Cardiac septum (tissue), 1 donor: ENCODE results near the gene HMGCL. TPM values are rescaled to one million over a fixed set of nuclear protein-coding genes. Genes with fewer than 3 reads are reported as not detected.
"Not testable (repeated sequence)": the region's sequence is repeated elsewhere in the genome, so short reads cannot be mapped to it uniquely, and the experiment has no call there.

Source experiments
- DNase-seq: peaks from one replicate; pipeline ENCODE4 v3.0.0-alpha.2; 2020; ENCODE audit warnings: low spot score
- intact Hi-C: fragments of 100-400 bp; cut with DNase I; formaldehyde crosslinking; loops from one replicate; pipeline ENCODE4 v1.14.0; 2022
- total RNA-seq: library from RNA; stranded (reverse); fragmentation: NEBNext Ultra II Directional; extraction: Animal tissue kit (Norgen Biotek cat#: 25700); gene quantifications from one replicate; pipeline ENCODE4 v1.2.1, GENCODE V29; 2021
- donor health status: DM: no; HTN: no; CAD: no.

Gene HMGCL
- total RNA-seq, 1 donor from 2014 or later, result 27.9 TPM

- intact Hi-C loops, result no loop called here
- DNase-seq, result no peak
Observed at GRCh38 chr1:23836037-23836436, 10.8 kb upstream of the HMGCL start.

GRCh38 chr1:23834156-23834555, 8.9 kb upstream of the HMGCL start:
- intact Hi-C loops, DNase-seq: not testable (repeated sequence)

- no peak for DNase-seq
- intact Hi-C loops, result loop anchor here (5.0 kb wide), 1 partner anchor 35 kb away; the partner anchor contains the start of gene LYPLA2
Observed at GRCh38 chr1:23827717-23828116, 2.5 kb upstream of the HMGCL start.

GRCh38 chr1:23826590-23826989, 1.4 kb upstream of the HMGCL start:
- DNase-seq, result not testable (repeated sequence)
- intact Hi-C loops, result loop anchor here (5.0 kb wide), 1 partner anchor 34 kb away; the partner anchor contains the start of gene LYPLA2

- intact Hi-C loops, result loop anchor here (2.0 to 5.0 kb wide), 2 partner anchors 34 to 41 kb away; partner anchors contain the start of gene LYPLA2
- no peak for DNase-seq
Observed at GRCh38 chr1:23825762-23826522, 713 bp upstream of the HMGCL start.

- no peak for DNase-seq
- intact Hi-C loops, result loop anchor here (2.0 to 5.0 kb wide), 2 partner anchors 32 to 42 kb away; partner anchors contain the start of gene LYPLA2
Observed at GRCh38 chr1:23824711-23825075, 536 bp downstream of the HMGCL start.

GRCh38 chr1:23823767-23824166, 1.5 kb downstream of the HMGCL start:
- intact Hi-C loops, result loop anchor here (2.0 kb wide), 1 partner anchor 43 kb away; no protein-coding TSS in a partner anchor
- no peak for DNase-seq

- intact Hi-C loops, result no loop called here
- DNase-seq, result no peak
Observed at GRCh38 chr1:23817633-23818032, 7.6 kb downstream of the HMGCL start.

GRCh38 chr1:23816906-23817305, 8.3 kb downstream of the HMGCL start:
- intact Hi-C loops, result no loop called here
- DNase-seq, result no peak

- DNase-seq, result no peak
- intact Hi-C loops, result no loop called here
Observed at GRCh38 chr1:23816361-23816760, 8.9 kb downstream of the HMGCL start.

GRCh38 chr1:23814016-23814415, 11.2 kb downstream of the HMGCL start:
- no peak for DNase-seq

GRCh38 chr1:23810818-23811540, 14.2 kb downstream of the HMGCL start:
- DNase-seq, result no peak
- intact Hi-C loops, result loop anchor here (5.0 kb wide), 2 partner anchors 106 to 216 kb away; no protein-coding TSS in a partner anchor

More at GRCh38 chr1:23814016-23814415, 11.2 kb downstream of the HMGCL start:
- intact Hi-C loops, result loop anchor here (5.0 kb wide), 2 partner anchors 103 to 213 kb away; no protein-coding TSS in a partner anchor

GRCh38 chr1:23809751-23810171, 15.5 kb downstream of the HMGCL start:
- no peak for DNase-seq
- intact Hi-C loops, result loop anchor here (5.0 kb wide), 2 partner anchors 108 to 218 kb away; no protein-coding TSS in a partner anchor

- intact Hi-C loops, result no loop called here
- no peak for DNase-seq
Observed at GRCh38 chr1:23807453-23807852, 17.8 kb downstream of the HMGCL start.

- intact Hi-C loops, result no loop called here
- no peak for DNase-seq
Observed at GRCh38 chr1:23806280-23806679, 18.9 kb downstream of the HMGCL start.

- intact Hi-C loops, result no loop called here
- DNase-seq, result no peak
Observed at GRCh38 chr1:23805025-23805424, 20.2 kb downstream of the HMGCL start.

GRCh38 chr1:23804183-23804835, 20.9 kb downstream of the HMGCL start:
- intact Hi-C loops, result no loop called here
- no peak for DNase-seq

- no peak for DNase-seq
- intact Hi-C loops, result no loop called here
Observed at GRCh38 chr1:23803674-23804073, 21.6 kb downstream of the HMGCL start.

- intact Hi-C loops, DNase-seq: not testable (repeated sequence)
Observed at GRCh38 chr1:23802809-23803342, 22.4 kb downstream of the HMGCL start.

- intact Hi-C loops, result no loop called here
- no peak for DNase-seq
Observed at GRCh38 chr1:23801876-23802275, 23.4 kb downstream of the HMGCL start.
